Endodermal cell (in vitro differentiated cells): Measurements from ENCODE around the gene SMIM1. TPM values are rescaled to one million over a fixed set of nuclear protein-coding genes. Genes with fewer than 3 reads are reported as not detected.

Experiments used
- DNase-seq: peaks from one replicate; pipeline ENCODE4 v3.0.0-alpha.2; 2017
- H3K27ac ChIP-seq: 2 replicates; pipeline ENCODE4 v1.5.1; 2013; ENCODE audit warnings: mild to moderate bottlenecking, low read depth, low read length, moderate library complexity
- H3K27me3 ChIP-seq: 2 replicates; pipeline ENCODE4 v1.6.1; 2013; ENCODE audit warnings: mild to moderate bottlenecking, low read length, moderate library complexity; ENCODE audit not compliant: insufficient read depth, control insufficient read depth, poor library complexity, severe bottlenecking
- H3K36me3 ChIP-seq: 2 replicates; pipeline ENCODE4 v1.7.0; 2013; ENCODE audit warnings: mild to moderate bottlenecking, low read length, moderate library complexity; ENCODE audit not compliant: control insufficient read depth, insufficient read depth
- H3K4me1 ChIP-seq: one replicate; pipeline ENCODE4 v1.7.0; 2013; ENCODE audit warnings: low read length; ENCODE audit not compliant: control insufficient read depth, insufficient read depth
- H3K4me3 ChIP-seq: 2 replicates; pipeline ENCODE4 v1.5.1; 2013; ENCODE audit warnings: mild to moderate bottlenecking, low read length, moderate library complexity
- H3K9ac ChIP-seq: 2 replicates; pipeline ENCODE4 v1.6.1; 2013; ENCODE audit warnings: mild to moderate bottlenecking, low read length, moderate library complexity; ENCODE audit not compliant: poor library complexity, severe bottlenecking; ENCODE audit errors: extremely low read depth
- H3K9me3 ChIP-seq: 2 replicates; pipeline ENCODE4 v1.6.1; 2013; ENCODE audit warnings: mild to moderate bottlenecking, low read length, moderate library complexity; ENCODE audit not compliant: control insufficient read depth
- H3K27ac Mint-ChIP-seq: 2 replicates; pipeline ENCODE4 v1.8.0; 2020; ENCODE audit warnings: mixed read lengths
- H3K27me3 Mint-ChIP-seq: 2 replicates; pipeline ENCODE4 v1.8.0; 2021; ENCODE audit warnings: mild to moderate bottlenecking, mixed read lengths; ENCODE audit not compliant: insufficient read depth
- H3K36me3 Mint-ChIP-seq: 2 replicates; pipeline ENCODE4 v1.8.0; 2020; ENCODE audit warnings: low read depth, mixed read lengths
- H3K4me1 Mint-ChIP-seq: 2 replicates; pipeline ENCODE4 v1.8.0; 2020; ENCODE audit warnings: mixed read lengths
- H3K4me3 Mint-ChIP-seq: 2 replicates; pipeline ENCODE4 v1.8.0; 2020; ENCODE audit warnings: mild to moderate bottlenecking, moderate library complexity, mixed read lengths
- H3K9me3 Mint-ChIP-seq: 2 replicates; pipeline ENCODE4 v1.8.0; 2020; ENCODE audit warnings: mild to moderate bottlenecking, mixed read lengths
- WGBS, 2 experiments: methylation state at CpG; one replicate each; pipeline versions ENCODE4 v1.1.5 to v1.1.7; 2013; ENCODE audit warnings: missing lambda C conversion rate in 2 of 2, mixed read lengths in 1 of 2; ENCODE audit not compliant: insufficient coverage in 1 of 2, insufficient read length in 1 of 2; 5-methylcytosine and 5-hydroxymethylcytosine counted together
- total RNA-seq, 2 donors: library from RNA; stranded (reverse); fragmentation: NEBNext Ultra II Directional in 1 of 2; extraction: Animal tissue kit (Norgen Biotek cat#: 25700) in 1 of 2; gene quantifications; 2 replicates in 1 of 2; 3 replicates in 1 of 2; pipeline ENCODE4 v1.2.1, GENCODE V29; 2021
- TF ChIP-seq, protein P1 (sequence below): fragments of 200-600 bp; sonication (generic); conservative IDR thresholded peaks from 2 replicates; pipeline ENCODE4 v1.5.0; 2021; ENCODE audit warnings: antibody characterized with exemption, mild to moderate bottlenecking

The SMIM1 gene
- total RNA-seq, 2 donors from 2014 or later = 11.1 to 15.0 TPM

- Mint-ChIP-seq H3K27ac (no peak overlapping the region), H3K27me3 (peaks cover 35% of the 10 kb centered on the region), H3K9me3 (peaks cover 11% of the 10 kb centered on the region), H3K4me3 (no peak overlapping the region), H3K36me3 (no peaks in the 10 kb centered on the region), H3K4me1 (no peaks in the 10 kb centered on the region)
- DNase-seq = no peak
- Histone ChIP-seq H3K4me1 (no peaks in the 10 kb centered on the region), H3K9me3 (no peaks in the 10 kb centered on the region), H3K4me3 (no peak overlapping the region), H3K36me3 (no peaks in the 10 kb centered on the region), H3K27ac (no peak overlapping the region), H3K27me3 (peaks cover 19% of the 10 kb centered on the region), H3K9ac (no peak overlapping the region)
- TF ChIP-seq, protein P1, sequence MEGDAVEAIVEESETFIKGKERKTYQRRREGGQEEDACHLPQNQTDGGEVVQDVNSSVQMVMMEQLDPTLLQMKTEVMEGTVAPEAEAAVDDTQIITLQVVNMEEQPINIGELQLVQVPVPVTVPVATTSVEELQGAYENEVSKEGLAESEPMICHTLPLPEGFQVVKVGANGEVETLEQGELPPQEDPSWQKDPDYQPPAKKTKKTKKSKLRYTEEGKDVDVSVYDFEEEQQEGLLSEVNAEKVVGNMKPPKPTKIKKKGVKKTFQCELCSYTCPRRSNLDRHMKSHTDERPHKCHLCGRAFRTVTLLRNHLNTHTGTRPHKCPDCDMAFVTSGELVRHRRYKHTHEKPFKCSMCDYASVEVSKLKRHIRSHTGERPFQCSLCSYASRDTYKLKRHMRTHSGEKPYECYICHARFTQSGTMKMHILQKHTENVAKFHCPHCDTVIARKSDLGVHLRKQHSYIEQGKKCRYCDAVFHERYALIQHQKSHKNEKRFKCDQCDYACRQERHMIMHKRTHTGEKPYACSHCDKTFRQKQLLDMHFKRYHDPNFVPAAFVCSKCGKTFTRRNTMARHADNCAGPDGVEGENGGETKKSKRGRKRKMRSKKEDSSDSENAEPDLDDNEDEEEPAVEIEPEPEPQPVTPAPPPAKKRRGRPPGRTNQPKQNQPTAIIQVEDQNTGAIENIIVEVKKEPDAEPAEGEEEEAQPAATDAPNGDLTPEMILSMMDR = no peak
- 86 to 95% methylated on average over 3 to 6 of the region's 6 CpGs for WGBS, 2 experiments
These were observed 13.4 kb upstream of the SMIM1 start for GRCh38 chr1:3759164-3759563.

GRCh38 chr1:3759796-3760195 is 12.8 kb upstream of the SMIM1 start:
- TF ChIP-seq, protein P1 = no peak
- WGBS, 2 experiments = 74 to 85% methylated on average over 5 to 6 of the region's 6 CpGs

DNA sequence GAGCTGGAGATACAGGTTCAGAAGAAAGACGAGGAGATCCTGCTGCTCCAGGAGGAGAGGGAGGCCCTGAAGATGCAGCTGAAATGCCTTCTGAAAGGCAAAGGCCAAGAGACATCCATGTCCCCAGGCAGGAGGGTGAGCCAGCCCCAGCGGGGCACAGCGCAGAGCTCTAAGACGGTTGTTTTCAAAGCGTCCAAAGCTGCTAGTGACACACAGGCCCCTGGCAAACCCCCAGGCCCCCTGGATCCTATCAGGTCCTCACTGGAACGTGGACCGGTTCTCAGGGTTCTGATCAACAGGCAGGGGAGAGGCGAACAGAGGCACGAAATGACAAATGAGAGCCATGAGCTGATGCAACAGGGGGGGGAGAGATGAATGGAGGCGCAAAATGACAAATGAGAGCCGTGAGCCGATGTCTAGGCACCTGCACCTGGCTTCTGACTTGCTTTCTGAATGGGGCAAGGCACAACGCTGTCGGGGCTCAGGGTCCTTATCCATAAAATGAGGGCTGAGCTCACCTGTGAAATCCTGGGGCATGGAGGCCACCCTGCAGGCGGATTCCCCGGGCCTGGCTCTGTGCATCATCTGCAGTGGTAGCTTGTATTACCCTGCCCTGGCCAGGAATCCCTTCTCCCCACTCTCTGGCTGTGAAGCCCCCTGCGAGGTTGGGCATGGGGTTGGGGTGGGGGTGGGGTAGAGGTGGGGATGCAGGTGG is 11.1 kb upstream of the SMIM1 start:
- peaks cover 11% of the 10 kb centered on the region for H3K9me3 Mint-ChIP-seq
- no peak overlapping the region for H3K4me3 Mint-ChIP-seq
- H3K4me1 Mint-ChIP-seq = no peaks in the 10 kb centered on the region
- 91% methylated on average over 13 to 17 of the region's 17 CpGs for WGBS, 2 experiments
- Histone ChIP-seq H3K36me3 (no peaks in the 10 kb centered on the region), H3K27ac (no peak overlapping the region), H3K4me3 (no peak overlapping the region), H3K27me3 (peaks cover 19% of the 10 kb centered on the region), H3K4me1 (no peaks in the 10 kb centered on the region), H3K9ac (no peak overlapping the region), H3K9me3 (no peaks in the 10 kb centered on the region)
- no peak for DNase-seq
- no peaks in the 10 kb centered on the region for H3K36me3 Mint-ChIP-seq
- peaks cover 39% of the 10 kb centered on the region for H3K27me3 Mint-ChIP-seq
- H3K27ac Mint-ChIP-seq = no peak overlapping the region
- TF ChIP-seq, protein P1 = no peak

More at GRCh38 chr1:3759796-3760195, 12.8 kb upstream of the SMIM1 start:
- Histone ChIP-seq H3K4me3 (no peak overlapping the region), H3K27me3 (peaks cover 19% of the 10 kb centered on the region), H3K36me3 (no peaks in the 10 kb centered on the region), H3K9ac (no peak overlapping the region), H3K9me3 (no peaks in the 10 kb centered on the region), H3K27ac (no peak overlapping the region), H3K4me1 (no peaks in the 10 kb centered on the region)
- H3K9me3 Mint-ChIP-seq = peaks cover 11% of the 10 kb centered on the region
- H3K27ac Mint-ChIP-seq = no peak overlapping the region
- no peaks in the 10 kb centered on the region for H3K36me3 Mint-ChIP-seq
- peaks cover 35% of the 10 kb centered on the region for H3K27me3 Mint-ChIP-seq
- H3K4me1 Mint-ChIP-seq = no peaks in the 10 kb centered on the region
- DNase-seq = no peak
- no peak overlapping the region for H3K4me3 Mint-ChIP-seq
